HG03469 (cell line): Measurements from ENCODE around the gene PRKACG.
A peak's percentile ranks its signal among the peaks of the same experiment; 100 is the strongest.
"Not testable (repeated sequence)": the region's sequence is repeated elsewhere in the genome, so short reads cannot be mapped to it uniquely, and the experiment has no call there.

ENCODE experiments used
- ATAC-seq: cut with Tn5 transposase; IDR thresholded peaks from one replicate; pipeline ENCODE4 v1.9.1; 2021; ENCODE audit warnings: mild to moderate bottlenecking, moderate library complexity, moderate number of reproducible peaks; ENCODE audit not compliant: unreplicated experiment

Gene PRKACG

GRCh38 chr9:69027355-69028097, 13.6 kb upstream of the PRKACG start:
- peak; percentile 42 for ATAC-seq

- ATAC-seq: no peak
Observed at GRCh38 chr9:69023650-69024049, 9.7 kb upstream of the PRKACG start.

GRCh38 chr9:69020301-69021145, 6.6 kb upstream of the PRKACG start:
- no peak for ATAC-seq

GRCh38 chr9:69019808-69020207, 5.9 kb upstream of the PRKACG start:
- no peak for ATAC-seq

GRCh38 chr9:69018737-69019136, 4.8 kb upstream of the PRKACG start:
- no peak for ATAC-seq

GRCh38 chr9:69016191-69017096, 2.5 kb upstream of the PRKACG start:
- ATAC-seq: no peak

GRCh38 chr9:69013382-69013727, 558 bp downstream of the PRKACG start:
- ATAC-seq: no peak

GRCh38 chr9:69012696-69013381, 1.1 kb downstream of the PRKACG start:
- no peak for ATAC-seq

- ATAC-seq: no peak
Observed at GRCh38 chr9:69009708-69010107, 4.2 kb downstream of the PRKACG start.

GRCh38 chr9:69004836-69005235, 9.1 kb downstream of the PRKACG start:
- ATAC-seq: no peak

GRCh38 chr9:69003051-69003450, 10.9 kb downstream of the PRKACG start:
- no peak for ATAC-seq

GRCh38 chr9:69001921-69002320, 12.0 kb downstream of the PRKACG start:
- no peak for ATAC-seq

GRCh38 chr9:68999393-69000105, 14.4 kb downstream of the PRKACG start:
- peak; percentile 73 for ATAC-seq

GRCh38 chr9:68998812-68999211, 15.1 kb downstream of the PRKACG start:
- no peak for ATAC-seq

GRCh38 chr9:68998385-68998784, 15.5 kb downstream of the PRKACG start:
- no peak for ATAC-seq

- ATAC-seq: no peak
Observed at GRCh38 chr9:68997666-68998065, 16.2 kb downstream of the PRKACG start.

GRCh38 chr9:68996462-68996861, 17.5 kb downstream of the PRKACG start:
- no peak for ATAC-seq

- no peak for ATAC-seq
Observed at GRCh38 chr9:68995776-68996175, 18.1 kb downstream of the PRKACG start.

GRCh38 chr9:68991457-68991856, 22.5 kb downstream of the PRKACG start:
- ATAC-seq: no peak

GRCh38 chr9:68986949-68987348, 27.0 kb downstream of the PRKACG start:
- ATAC-seq: not testable (repeated sequence)
